Lung (tissue), 12 donors: ENCODE data around the gene HDAC4. TPM values are rescaled to one million over a fixed set of nuclear protein-coding genes. Genes with fewer than 3 reads are reported as not detected.
A peak's percentile ranks its signal among the peaks of the same experiment; 100 is the strongest.

Experiments used
- ATAC-seq: fragments of 200-7000 bp; cut with Tn5 transposase; one replicate; pipeline ENCODE4 v1.9.1; 2020; ENCODE audit warnings: moderate number of reproducible peaks; ENCODE audit not compliant: insufficient read depth, low FRiP score
- DNase-seq, 3 donors: peaks; one replicate each; pipeline ENCODE4 v3.0.0-alpha.2; 2013 to 2017
- H3K27ac ChIP-seq, 2 donors: one replicate each; pipeline ENCODE4 v1.5.1; 2013; ENCODE audit warnings: mild to moderate bottlenecking in 2 of 2, moderate library complexity in 2 of 2, control low read depth in 1 of 2, inconsistent platforms in 1 of 2, low read depth in 1 of 2, low read length in 1 of 2
- H3K27me3 ChIP-seq, 3 donors: one replicate each; pipeline ENCODE4 v1.5.1; 2013; ENCODE audit warnings: low read length in 2 of 3; ENCODE audit not compliant: control insufficient read depth in 3 of 3, insufficient read depth in 3 of 3
- H3K36me3 ChIP-seq, 4 donors: one replicate each; pipeline ENCODE4 v1.5.1; 2013; ENCODE audit warnings: low read length in 4 of 4, mild to moderate bottlenecking in 1 of 4, moderate library complexity in 1 of 4; ENCODE audit not compliant: control insufficient read depth in 4 of 4, insufficient read depth in 4 of 4
- H3K4me1 ChIP-seq, 5 donors: one replicate each; pipeline ENCODE4 v1.5.1; 2013; ENCODE audit warnings: low read length in 5 of 5, mild to moderate bottlenecking in 2 of 5, moderate library complexity in 1 of 5; ENCODE audit not compliant: control insufficient read depth in 5 of 5, insufficient read depth in 5 of 5
- H3K4me3 ChIP-seq: one replicate; pipeline ENCODE4 v1.5.1; 2013; ENCODE audit warnings: mild to moderate bottlenecking, control low read depth, moderate library complexity
- H3K9ac ChIP-seq, 2 donors: one replicate each; pipeline ENCODE4 v1.5.1; 2013; ENCODE audit warnings: low read length in 2 of 2, control low read depth in 1 of 2; ENCODE audit not compliant: insufficient read depth in 1 of 2
- H3K9me3 ChIP-seq, 4 donors: one replicate each; pipeline ENCODE4 v1.5.1; 2013; ENCODE audit warnings: low read length in 3 of 4, mild to moderate bottlenecking in 1 of 4, moderate library complexity in 1 of 4; ENCODE audit not compliant: control insufficient read depth in 4 of 4, insufficient read depth in 3 of 4
- WGBS, 2 donors: extraction: QIAGEN DNeasy Blood & Tissue Kit; methylation state at CpG; one replicate each; pipeline ENCODE4 v1.1.7; 2013; 5-methylcytosine and 5-hydroxymethylcytosine counted together
- polyA plus RNA-seq, 2 donors: library from polyadenylated mRNA; stranded (reverse); fragments of 200-250 nt; gene quantifications; one replicate each; pipeline ENCODE4 v1.2.1, GENCODE V29; 2013
- total RNA-seq, 2 donors: library from RNA; depleted of rRNA in 1 of 2; stranded (reverse); fragments of >200 nt in 1 of 2; gene quantifications; one replicate each; pipeline ENCODE4 v1.2.1, GENCODE V29; 2014 to 2021
- TF ChIP-seq, protein P1 (sequence below): IDR thresholded peaks from 2 replicates; pipeline ENCODE4 v1.5.1; 2012; ENCODE audit warnings: mild to moderate bottlenecking; ENCODE audit errors: control extremely low read depth, extremely low read depth
- donor health status: control.
- donor health status: control.
- donor health status: Bipolar disorder and iron deficiency.
- donor health status: healthy.
- donor health status: DM: yes; HTN: yes; CAD: no.

The HDAC4 gene
- total and polyA plus RNA-seq, 4 donors = 6.9 to 47.7 (median 20.7) TPM

DNA sequence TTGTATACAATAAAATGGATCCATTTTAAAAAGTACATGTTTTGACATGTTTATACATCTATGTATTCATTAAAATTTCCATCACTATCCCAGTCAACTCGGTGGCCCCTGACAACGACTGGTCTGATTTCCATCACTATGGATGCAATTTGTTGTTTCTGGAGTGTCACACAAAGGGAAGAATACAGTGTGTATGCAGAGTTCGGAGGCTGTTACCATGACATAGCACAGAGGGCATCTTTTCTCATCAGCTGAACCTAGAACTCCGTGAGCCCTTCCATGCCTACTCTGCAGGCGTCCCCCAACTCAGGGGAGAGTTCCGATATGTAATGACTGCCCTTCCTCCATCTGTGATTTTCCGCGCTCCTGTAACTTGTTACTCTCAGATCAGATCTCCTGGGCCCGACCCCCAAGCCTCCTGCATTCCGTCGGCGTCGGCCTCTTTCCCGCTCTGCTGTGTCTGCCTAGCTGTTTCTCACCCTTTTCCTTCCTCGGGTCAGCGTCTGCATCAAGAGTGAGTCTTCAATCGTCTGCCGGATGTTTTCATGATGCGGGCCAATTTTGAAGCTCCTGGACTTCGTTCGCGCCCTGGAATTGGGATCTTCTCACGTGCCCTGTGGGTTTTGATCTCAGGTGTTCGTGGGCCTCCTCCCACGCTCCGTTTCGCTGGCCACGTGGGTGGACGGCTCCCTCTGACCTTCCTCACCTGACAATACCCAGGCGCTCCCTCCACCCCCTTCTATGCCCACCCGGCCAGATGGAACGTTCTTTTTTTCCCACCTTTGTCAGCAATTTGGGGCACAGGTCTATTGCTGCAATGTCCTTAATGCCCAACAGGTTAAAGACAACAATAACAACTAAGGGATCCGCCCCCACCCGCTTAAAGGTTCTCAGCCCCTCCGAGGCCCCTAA lies 391.9 kb downstream of the HDAC4 start:
- no peak overlapping the region for H3K4me3 ChIP-seq
- no peak for ATAC-seq
- H3K27me3 ChIP-seq = peaks cover 0 to 5% (median 0%) of the 10 kb centered on the region in 3 donors
- H3K9me3 ChIP-seq = peaks cover 0 to 5% (median 0%) of the 10 kb centered on the region in 4 donors
- DNase-seq = peak in 1 of 3 donors; percentile 3
- no peaks in the 10 kb centered on the region for H3K36me3 ChIP-seq
- H3K9ac ChIP-seq = no peak overlapping the region
- no peak overlapping the region for H3K27ac ChIP-seq
- peaks cover 0 to under 1% (median 0%) of the 10 kb centered on the region in 5 donors for H3K4me1 ChIP-seq
- 79 to 90% methylated on average over 35 of the region's 35 CpGs for WGBS, 2 donors
- TF ChIP-seq, protein P1, sequence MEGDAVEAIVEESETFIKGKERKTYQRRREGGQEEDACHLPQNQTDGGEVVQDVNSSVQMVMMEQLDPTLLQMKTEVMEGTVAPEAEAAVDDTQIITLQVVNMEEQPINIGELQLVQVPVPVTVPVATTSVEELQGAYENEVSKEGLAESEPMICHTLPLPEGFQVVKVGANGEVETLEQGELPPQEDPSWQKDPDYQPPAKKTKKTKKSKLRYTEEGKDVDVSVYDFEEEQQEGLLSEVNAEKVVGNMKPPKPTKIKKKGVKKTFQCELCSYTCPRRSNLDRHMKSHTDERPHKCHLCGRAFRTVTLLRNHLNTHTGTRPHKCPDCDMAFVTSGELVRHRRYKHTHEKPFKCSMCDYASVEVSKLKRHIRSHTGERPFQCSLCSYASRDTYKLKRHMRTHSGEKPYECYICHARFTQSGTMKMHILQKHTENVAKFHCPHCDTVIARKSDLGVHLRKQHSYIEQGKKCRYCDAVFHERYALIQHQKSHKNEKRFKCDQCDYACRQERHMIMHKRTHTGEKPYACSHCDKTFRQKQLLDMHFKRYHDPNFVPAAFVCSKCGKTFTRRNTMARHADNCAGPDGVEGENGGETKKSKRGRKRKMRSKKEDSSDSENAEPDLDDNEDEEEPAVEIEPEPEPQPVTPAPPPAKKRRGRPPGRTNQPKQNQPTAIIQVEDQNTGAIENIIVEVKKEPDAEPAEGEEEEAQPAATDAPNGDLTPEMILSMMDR = no peak

DNA sequence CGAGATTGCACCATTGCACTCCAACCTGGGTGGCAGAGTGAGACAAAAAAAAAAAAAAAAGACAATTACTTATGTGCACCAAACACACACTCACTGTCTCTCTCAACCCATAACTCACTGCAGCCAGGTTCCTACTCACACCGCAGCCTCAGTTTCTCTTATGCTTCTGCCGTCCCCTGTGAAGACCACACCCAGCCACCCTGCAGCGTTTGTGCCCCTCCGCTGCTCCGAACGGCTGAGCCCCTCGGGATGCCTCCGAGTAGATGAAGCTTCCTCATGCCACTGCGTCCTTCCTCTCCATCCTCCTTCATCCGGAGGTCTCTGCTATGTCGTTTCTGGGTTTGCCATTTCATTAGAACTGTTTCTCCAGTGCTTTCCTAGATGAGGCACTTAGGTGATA lies 392.8 kb downstream of the HDAC4 start:
- peak in 1 of 3 donors; percentile 2 for DNase-seq
- peaks cover 0 to 5% (median 0%) of the 10 kb centered on the region in 4 donors for H3K9me3 ChIP-seq
- no peak overlapping the region for H3K9ac ChIP-seq
- WGBS, 2 donors = 85 to 89% methylated on average over 12 of the region's 12 CpGs
- no peak for ATAC-seq
- H3K4me3 ChIP-seq = no peak overlapping the region
- TF ChIP-seq, protein P1 = no peak
- H3K27me3 ChIP-seq = peaks cover 0 to 5% (median 0%) of the 10 kb centered on the region in 3 donors
- H3K4me1 ChIP-seq = peaks cover 0 to 10% (median 2%) of the 10 kb centered on the region in 5 donors
- no peaks in the 10 kb centered on the region for H3K36me3 ChIP-seq
- H3K27ac ChIP-seq = no peak overlapping the region

DNA sequence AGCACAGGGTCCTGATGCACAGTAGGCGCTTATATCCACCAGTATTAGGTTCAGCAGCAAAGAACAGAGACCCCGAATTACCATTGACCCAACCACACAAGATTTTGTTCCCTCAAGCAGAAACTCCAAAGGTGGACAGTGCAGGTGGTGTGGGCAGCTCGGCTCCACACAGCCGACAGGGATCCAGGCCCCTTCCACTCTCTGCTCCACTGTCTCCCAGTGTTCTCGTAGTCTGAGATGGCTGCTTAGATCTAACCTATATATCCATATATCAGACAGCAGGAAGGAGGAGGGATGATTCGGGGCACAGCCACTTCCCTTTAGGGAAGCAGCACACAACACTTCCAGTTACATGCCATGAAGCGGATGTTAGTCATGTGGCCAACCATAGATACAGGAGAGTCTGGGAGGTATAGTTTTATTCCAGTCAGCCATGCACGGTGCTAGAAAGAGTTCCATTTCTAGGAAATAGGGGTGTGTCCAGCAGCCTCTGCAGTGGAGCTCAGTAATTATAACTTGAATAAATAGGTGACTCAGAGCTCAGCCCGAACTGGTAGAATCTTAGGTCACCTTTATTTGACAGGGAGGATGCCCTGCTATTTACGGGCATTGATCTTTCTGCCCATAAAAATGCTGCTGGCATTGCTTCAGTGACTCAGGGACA lies 394.1 kb downstream of the HDAC4 start:
- peaks cover 0 to 5% (median 0%) of the 10 kb centered on the region in 3 donors for H3K27me3 ChIP-seq
- H3K36me3 ChIP-seq = no peaks in the 10 kb centered on the region
- no peak overlapping the region for H3K9ac ChIP-seq
- no peak for ATAC-seq
- H3K9me3 ChIP-seq = peaks cover 0 to 5% (median 1%) of the 10 kb centered on the region in 4 donors
- H3K4me1 ChIP-seq = peaks cover 0 to 16% (median 7%) of the 10 kb centered on the region in 5 donors
- TF ChIP-seq, protein P1 = no peak
- WGBS, 2 donors = 85 to 86% methylated on average over 10 of the region's 10 CpGs
- no peak overlapping the region for H3K4me3 ChIP-seq
- no peak overlapping the region for H3K27ac ChIP-seq
- no peak for DNase-seq
